GM23248 (cell line): Measurements from ENCODE around the gene SIRT6.

Experiments
- EZH2 ChIP-seq: fragments of 200-600 bp; sonication (generic); IDR thresholded peaks from 2 replicates; pipeline ENCODE4 v1.6.1; 2018; ENCODE audit warnings: antibody characterized with exemption, mild to moderate bottlenecking; ENCODE audit not compliant: insufficient read depth, poor library complexity, severe bottlenecking
- EZH2phosphoT487 ChIP-seq: fragments of 200-600 bp; sonication (generic); IDR thresholded peaks from 2 replicates; pipeline ENCODE4 v1.6.1; 2018; ENCODE audit warnings: antibody characterized with exemption, moderate library complexity, mild to moderate bottlenecking, low read depth; ENCODE audit not compliant: insufficient read depth

DNA sequence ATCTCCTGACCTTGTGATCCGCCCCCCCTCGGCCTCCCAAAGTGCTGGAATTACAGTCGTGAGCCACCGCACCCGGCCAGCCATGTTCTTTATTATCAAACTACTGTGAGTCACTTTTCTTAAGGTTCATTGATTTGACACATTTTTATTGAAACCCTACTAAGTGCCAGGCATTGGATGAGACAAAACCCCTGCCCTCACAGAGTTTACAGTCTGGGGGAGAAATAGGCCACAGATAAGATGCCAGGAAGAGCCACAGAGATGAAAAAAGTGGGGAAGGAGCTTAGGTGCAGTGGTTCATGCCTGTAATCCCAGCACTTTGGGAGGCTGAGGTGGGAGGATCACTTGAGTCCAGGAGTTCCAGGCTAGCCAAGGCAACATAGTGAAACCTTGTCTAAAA is 43.9 kb downstream of the SIRT6 start:
- no peak for TF ChIP-seq EZH2
- TF ChIP-seq EZH2phosphoT487, result no peak
